Measurements from ENCODE around the gene RHD. TPM values are rescaled to one million over a fixed set of nuclear protein-coding genes. Genes with fewer than 3 reads are reported as not detected.
A peak's percentile ranks its signal among the peaks of the same experiment; 100 is the strongest.

Gene RHD
- total and polyA plus RNA-seq, 10 of the 15 experiments (the other 5 are each of a cell fraction or from before 2014, with no cell fraction given): 0.02 to 0.34 (median 0.18) TPM; not detected in 6

DNA sequence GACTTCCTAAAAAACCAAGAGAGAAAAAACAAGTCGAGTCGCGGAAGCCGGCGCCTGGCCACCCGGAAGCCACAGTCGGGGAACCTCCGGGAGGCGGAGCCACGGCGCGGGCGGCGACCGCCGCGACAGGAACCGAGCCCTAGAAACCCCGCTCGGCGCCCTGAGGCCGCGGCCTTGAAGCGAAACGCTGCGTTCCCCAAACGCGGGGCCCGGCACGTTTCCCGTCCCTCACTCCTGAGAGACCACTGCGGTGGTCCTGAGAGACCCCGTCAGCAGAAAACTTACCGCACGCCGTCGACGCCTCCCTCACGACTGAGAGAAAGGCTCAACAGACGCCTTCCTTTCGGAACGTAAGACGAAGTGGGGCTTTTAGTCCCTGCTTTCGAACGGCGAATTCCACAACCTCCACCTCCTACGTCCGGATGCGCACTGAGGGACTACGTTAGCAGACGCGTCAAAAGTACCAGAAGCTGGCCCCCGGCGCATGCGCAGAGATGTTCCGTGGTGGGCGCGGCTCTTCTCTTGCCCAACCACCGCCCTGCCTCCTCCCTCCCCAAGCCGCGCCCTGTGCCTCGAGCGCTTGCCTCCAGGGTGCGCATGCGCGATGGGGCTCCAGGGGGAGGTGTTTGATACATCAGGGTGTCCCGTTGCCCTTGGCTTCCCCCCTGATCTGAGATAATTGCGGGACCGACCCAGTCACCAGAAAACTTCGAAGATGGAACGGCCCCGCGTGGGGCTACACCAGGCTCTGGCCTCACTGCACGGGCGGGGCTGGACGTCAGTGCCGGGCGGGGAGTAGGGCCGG lies 25.1 kb upstream of the RHD start, which contains the start of gene RSRP1:
RSRP1 (minus strand) TSS at position 431 of the 805 bp plus-strand sequence. CDS start 491 bp downstream, outside the sequence.
- Histone ChIP-seq H2AFZ (ENCODE audit: control insufficient read depth, low read depth, low read length) (peak within 1 kb of the TSS; percentile 85), H3K9ac (ENCODE audit: control insufficient read depth, insufficient read depth, low read length) (peak within 1 kb of the TSS; percentile 99), H3K27ac (ENCODE audit: control insufficient read depth, insufficient read depth) (peak within 1 kb of the TSS; percentile 97), H3K4me2 (ENCODE audit: control insufficient read depth, insufficient read depth) (peak within 1 kb of the TSS; percentile 85), H4K20me1 (ENCODE audit: control insufficient read depth, insufficient read depth) (peaks cover 3% of the 10 kb centered on the region), H3K9me3 (replicated peaks; ENCODE audit: control insufficient read depth, insufficient read depth, low read length) (no peaks in the 10 kb centered on the region), H3K27me3 (replicated peaks in 1 of 2; ENCODE audit: control insufficient read depth in 2 of 2, insufficient read depth in 2 of 2, low read length in 1 of 2) (no peaks in the 10 kb centered on the region), H3K4me3 (peak within 1 kb of the TSS; percentile 97), H3K36me3 (ENCODE audit: control insufficient read depth in 2 of 2, insufficient read depth in 2 of 2, low read length in 1 of 2) (peaks cover 0 to 22% of the 10 kb centered on the region in 2 experiments; a peak in 3 of 4 replicates), H3K79me2 (ENCODE audit: control insufficient read depth, insufficient read depth, low read length) (peaks cover 46% of the 10 kb centered on the region), H3K4me1 (ENCODE audit: control insufficient read depth, insufficient read depth, low read length) (peaks cover 9% of the 10 kb centered on the region)
- CTCF ChIA-PET: interaction anchor here (1.0 kb wide), 1 partner anchor 235 kb away, joined by 3 read pairs; no protein-coding TSS in a partner anchor
- WGBS (ENCODE audit: insufficient coverage, insufficient replicate concordance, low lambda C conversion rate, missing lambda C conversion rate): under 1% methylated on average over 79 of the region's 79 CpGs
- ATAC-seq (peak; percentile 92), DNase-seq (ENCODE audit: low read depth, low spot score) (peak; percentile 95), FAIRE-seq (peak; percentile 94)
- intact Hi-C loops (cut with micrococcal nuclease; ENCODE audit: unreplicated experiment) (loop anchor here (5.0 to 10.0 kb wide), 2 partner anchors 90 to 558 kb away; partner anchors contain the start of genes SELENON and TMEM50A), in situ Hi-C loops (cut with MboI) (loop anchor here (25.0 kb wide), 1 partner anchor 1460 kb away; the partner anchor contains the start of genes LYPLA2 and PITHD1)
- SMC1A ChIA-PET (ENCODE audit: uncharacterized antibody, unreplicated experiment): interaction anchor here (1.0 kb wide), 1 partner anchor 15 kb away, joined by 4 read pairs; the partner anchor contains the start of gene SYF2
- BruUV-seq (replicated peaks): TSS peak; percentile 85
- RAD21 ChIA-PET (ENCODE audit: unreplicated experiment): no interaction called here
- POLR2A ChIA-PET: interaction anchor here (0.6 to 2.3 kb wide), 4 partner anchors 15 to 307 kb away, joined by 3 to 17 read pairs (median 4); partner anchors contain the start of gene SYF2
- peak; percentile 86 for TF ChIP-seq SIN3A (IDR thresholded peaks at IDR 0.05; ENCODE audit: low read depth, low read length)
- TF ChIP-seq ESRRA (IDR thresholded peaks at IDR 0.05; ENCODE audit: low read length): peak; percentile 28; the same call in 1 of the 2 replicates
- no peak for TF ChIP-seq MTA3 (IDR thresholded peaks at IDR 0.05; ENCODE audit: borderline replicate concordance, low read length)
- no peak for TF ChIP-seq TCF7 (IDR thresholded peaks at IDR 0.05; ENCODE audit: borderline replicate concordance)
- peak; percentile 60 for TF ChIP-seq MXI1 (IDR thresholded peaks at IDR 0.05; ENCODE audit: low read depth, low read length)
- TF ChIP-seq PML (IDR thresholded peaks at IDR 0.05; ENCODE audit: low read length): peak; percentile 100
- peak; percentile 100 for TF ChIP-seq POLR2AphosphoS2 (IDR thresholded peaks at IDR 0.05; ENCODE audit: low read depth, low read length)
- TF ChIP-seq GABPA (IDR thresholded peaks at IDR 0.05; ENCODE audit: low read depth): peak; percentile 71
- TF ChIP-seq FOS (IDR thresholded peaks at IDR 0.05; ENCODE audit: borderline replicate concordance, extremely low read depth, insufficient read length): no peak
- peak in 1 of 2 experiments; percentile 61; a peak in 1 of 4 replicates for TF ChIP-seq CEBPB (IDR thresholded peaks at IDR 0.05; ENCODE audit: borderline replicate concordance in 1 of 2, low read depth in 2 of 2, low read length in 2 of 2)
- TF ChIP-seq MYB (IDR thresholded peaks at IDR 0.05; ENCODE audit: borderline replicate concordance, low read depth, low read length): no peak
- TF ChIP-seq CHD1 (IDR thresholded peaks at IDR 0.05; ENCODE audit: low read depth, low read length): peak; percentile 94
- TF ChIP-seq, protein P1, sequence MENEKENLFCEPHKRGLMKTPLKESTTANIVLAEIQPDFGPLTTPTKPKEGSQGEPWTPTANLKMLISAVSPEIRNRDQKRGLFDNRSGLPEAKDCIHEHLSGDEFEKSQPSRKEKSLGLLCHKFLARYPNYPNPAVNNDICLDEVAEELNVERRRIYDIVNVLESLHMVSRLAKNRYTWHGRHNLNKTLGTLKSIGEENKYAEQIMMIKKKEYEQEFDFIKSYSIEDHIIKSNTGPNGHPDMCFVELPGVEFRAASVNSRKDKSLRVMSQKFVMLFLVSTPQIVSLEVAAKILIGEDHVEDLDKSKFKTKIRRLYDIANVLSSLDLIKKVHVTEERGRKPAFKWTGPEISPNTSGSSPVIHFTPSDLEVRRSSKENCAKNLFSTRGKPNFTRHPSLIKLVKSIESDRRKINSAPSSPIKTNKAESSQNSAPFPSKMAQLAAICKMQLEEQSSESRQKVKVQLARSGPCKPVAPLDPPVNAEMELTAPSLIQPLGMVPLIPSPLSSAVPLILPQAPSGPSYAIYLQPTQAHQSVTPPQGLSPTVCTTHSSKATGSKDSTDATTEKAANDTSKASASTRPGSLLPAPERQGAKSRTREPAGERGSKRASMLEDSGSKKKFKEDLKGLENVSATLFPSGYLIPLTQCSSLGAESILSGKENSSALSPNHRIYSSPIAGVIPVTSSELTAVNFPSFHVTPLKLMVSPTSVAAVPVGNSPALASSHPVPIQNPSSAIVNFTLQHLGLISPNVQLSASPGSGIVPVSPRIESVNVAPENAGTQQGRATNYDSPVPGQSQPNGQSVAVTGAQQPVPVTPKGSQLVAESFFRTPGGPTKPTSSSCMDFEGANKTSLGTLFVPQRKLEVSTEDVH (IDR thresholded peaks at IDR 0.05; ENCODE audit: low read depth, partially characterized antibody): peak; percentile 55
- TF ChIP-seq IKZF2 (IDR thresholded peaks at IDR 0.05): 0 out of 4 replicates have a peak, but pooled peaks of 1 of the 2 experiments have one; percentile 16
- TF ChIP-seq, protein P2, sequence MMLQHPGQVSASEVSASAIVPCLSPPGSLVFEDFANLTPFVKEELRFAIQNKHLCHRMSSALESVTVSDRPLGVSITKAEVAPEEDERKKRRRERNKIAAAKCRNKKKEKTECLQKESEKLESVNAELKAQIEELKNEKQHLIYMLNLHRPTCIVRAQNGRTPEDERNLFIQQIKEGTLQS (IDR thresholded peaks at IDR 0.05; ENCODE audit: borderline replicate concordance, extremely low read depth, low read depth, low read length): 0 out of 2 replicates have a peak, but pooled peaks have one; percentile 4
- TF ChIP-seq, protein P3, sequence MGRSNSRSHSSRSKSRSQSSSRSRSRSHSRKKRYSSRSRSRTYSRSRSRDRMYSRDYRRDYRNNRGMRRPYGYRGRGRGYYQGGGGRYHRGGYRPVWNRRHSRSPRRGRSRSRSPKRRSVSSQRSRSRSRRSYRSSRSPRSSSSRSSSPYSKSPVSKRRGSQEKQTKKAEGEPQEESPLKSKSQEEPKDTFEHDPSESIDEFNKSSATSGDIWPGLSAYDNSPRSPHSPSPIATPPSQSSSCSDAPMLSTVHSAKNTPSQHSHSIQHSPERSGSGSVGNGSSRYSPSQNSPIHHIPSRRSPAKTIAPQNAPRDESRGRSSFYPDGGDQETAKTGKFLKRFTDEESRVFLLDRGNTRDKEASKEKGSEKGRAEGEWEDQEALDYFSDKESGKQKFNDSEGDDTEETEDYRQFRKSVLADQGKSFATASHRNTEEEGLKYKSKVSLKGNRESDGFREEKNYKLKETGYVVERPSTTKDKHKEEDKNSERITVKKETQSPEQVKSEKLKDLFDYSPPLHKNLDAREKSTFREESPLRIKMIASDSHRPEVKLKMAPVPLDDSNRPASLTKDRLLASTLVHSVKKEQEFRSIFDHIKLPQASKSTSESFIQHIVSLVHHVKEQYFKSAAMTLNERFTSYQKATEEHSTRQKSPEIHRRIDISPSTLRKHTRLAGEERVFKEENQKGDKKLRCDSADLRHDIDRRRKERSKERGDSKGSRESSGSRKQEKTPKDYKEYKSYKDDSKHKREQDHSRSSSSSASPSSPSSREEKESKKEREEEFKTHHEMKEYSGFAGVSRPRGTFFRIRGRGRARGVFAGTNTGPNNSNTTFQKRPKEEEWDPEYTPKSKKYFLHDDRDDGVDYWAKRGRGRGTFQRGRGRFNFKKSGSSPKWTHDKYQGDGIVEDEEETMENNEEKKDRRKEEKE (IDR thresholded peaks at IDR 0.05): peak; percentile 63; the same call in 1 of the 2 replicates
- TF ChIP-seq SMARCA5 (IDR thresholded peaks at IDR 0.05): peak; percentile 99
